Right lobe of liver (tissue), 4 donors: Measurements from ENCODE around the gene KCTD15.

ENCODE experiments used
- CTCF ChIP-seq, 4 donors: fragments of 200-600 bp in 3 of 4; fragments of 450-650 bp in 1 of 4; IDR thresholded peaks; one replicate each; pipeline versions ENCODE4 v1.5.1 to v1.8.0; 2016 to 2022; ENCODE audit warnings: antibody characterized with exemption in 4 of 4, mild to moderate bottlenecking in 2 of 4
- POLR2A ChIP-seq: fragments of 450-650 bp; IDR thresholded peaks from one replicate; pipeline ENCODE4 v1.6.1; 2017; ENCODE audit warnings: antibody characterized with exemption, mild to moderate bottlenecking
- donor health status: DM: no; HTN: no; CAD: no.
- donor health status: DM: no; HTN: no; CAD: no.
- donor health status: DM: no; HTN: yes; CAD: no.

DNA sequence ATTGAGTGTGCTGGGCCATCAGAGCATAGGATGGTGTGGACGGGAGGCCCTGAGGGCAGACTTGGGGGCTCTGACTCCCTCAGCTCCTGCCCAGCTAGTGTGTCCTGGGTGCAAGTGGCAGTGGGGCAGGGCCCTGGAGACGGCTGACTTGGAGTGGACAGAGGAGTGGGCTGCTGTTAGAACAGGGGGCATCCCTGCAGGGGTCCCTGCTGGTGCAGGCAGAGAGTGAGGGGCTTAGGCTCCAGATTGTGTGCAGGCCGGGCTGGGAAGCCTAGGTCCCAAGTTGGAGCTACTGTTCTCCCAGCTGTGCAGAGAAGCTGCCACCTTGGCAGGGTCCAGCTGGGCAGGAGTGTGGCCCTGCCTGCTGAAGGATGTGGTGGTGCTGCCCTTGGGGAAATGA is 8.6 kb downstream of the KCTD15 start:
- TF ChIP-seq CTCF (IDR thresholded peaks at IDR 0.05) (no peak), POLR2A (no peak)
